ENCODE results near the gene LIMS4. TPM values are rescaled to one million over a fixed set of nuclear protein-coding genes. Genes with fewer than 3 reads are reported as not detected.
"Not testable (repeated sequence)": the region's sequence is repeated elsewhere in the genome, so short reads cannot be mapped to it uniquely, and the experiment has no call there.

LIMS4 gene
- total and polyA plus RNA-seq, 7 donors: 1.6 to 16.9 (median 5.2) TPM; not detected in 1

GRCh38 chr2:110404246-110404645, 68.4 kb downstream of the LIMS4 start:
- H3K9me3 ChIP-seq; H3K27me3 ChIP-seq (ENCODE audit: insufficient read depth in 3 of 3, low read length in 2 of 3); H3K4me1 ChIP-seq; H3K4me3 ChIP-seq; DNase-seq; intact Hi-C loops (cut with DNase I); H3K27ac ChIP-seq; H3K36me3 ChIP-seq (ENCODE audit: insufficient read depth in 1 of 2, low read depth in 1 of 2): not testable (repeated sequence)
- peak in 1 of 4 donors; percentile 44 for ATAC-seq
- WGBS, 3 donors: no CpG with 5 or more reads among the region's 1 CpG

- peak; percentile 86 to 91 (median 90) for ATAC-seq
- WGBS, 3 donors: 0% methylated on average over 2 to 3 of the region's 18 CpGs
Observed at GRCh38 chr2:110401001-110401618, 71.5 kb downstream of the LIMS4 start.

GRCh38 chr2:110399378-110399777, 73.2 kb downstream of the LIMS4 start:
- WGBS, 3 donors: no CpG with 5 or more reads among the region's 10 CpGs
- H3K27me3 ChIP-seq (ENCODE audit: insufficient read depth in 3 of 3, low read length in 2 of 3); DNase-seq; H3K4me3 ChIP-seq; H3K27ac ChIP-seq; H3K9me3 ChIP-seq; ATAC-seq; H3K36me3 ChIP-seq (ENCODE audit: insufficient read depth in 1 of 2, low read depth in 1 of 2); H3K4me1 ChIP-seq; intact Hi-C loops (cut with DNase I): not testable (repeated sequence)

More at GRCh38 chr2:110401001-110401618, 71.5 kb downstream of the LIMS4 start:
- DNase-seq; H3K27me3 ChIP-seq (ENCODE audit: insufficient read depth in 3 of 3, low read length in 2 of 3); H3K27ac ChIP-seq; intact Hi-C loops (cut with DNase I); H3K4me3 ChIP-seq; H3K9me3 ChIP-seq; H3K4me1 ChIP-seq; H3K36me3 ChIP-seq (ENCODE audit: insufficient read depth in 1 of 2, low read depth in 1 of 2): not testable (repeated sequence)

GRCh38 chr2:110395990-110396389, 76.6 kb downstream of the LIMS4 start:
- no CpG with 5 or more reads among the region's 5 CpGs for WGBS, 3 donors
- intact Hi-C loops (cut with DNase I); H3K4me1 ChIP-seq; H3K36me3 ChIP-seq (ENCODE audit: insufficient read depth in 1 of 2, low read depth in 1 of 2); H3K9me3 ChIP-seq; H3K27ac ChIP-seq; DNase-seq; H3K4me3 ChIP-seq; H3K27me3 ChIP-seq (ENCODE audit: insufficient read depth in 3 of 3, low read length in 2 of 3): not testable (repeated sequence)
- peak in 1 of 4 donors; percentile 26 for ATAC-seq

Other genes starting within 250 kb of the LIMS4 start
- gene RGPD6, start 104.4 kb upstream of the LIMS4 start, total RNA-seq: 10 to 100 TPM in 3 of 4 donors, 1 to 10 TPM in 1; 8.3 to 27.7 (median 23.8) TPM
- gene RGPD6, start 104.4 kb upstream of the LIMS4 start, polyA plus RNA-seq: 10 to 100 TPM in 1 of 3 donors, 1 to 10 TPM in 2; 4.4 to 18.6 (median 6.1) TPM
- under 1 TPM; 0.06 to 0.69 (median 0.14) TPM for gene BUB1, start 205.2 kb upstream of the LIMS4 start, total RNA-seq
- gene BUB1, start 205.2 kb upstream of the LIMS4 start, polyA plus RNA-seq: under 1 TPM; 0.07 to 0.27 (median 0.22) TPM

Measured in psoas muscle (tissue), 8 donors.